Middle frontal gyrus (tissue), 1 donor: ENCODE results near the gene C17orf50.
"Not testable (repeated sequence)": the region's sequence is repeated elsewhere in the genome, so short reads cannot be mapped to it uniquely, and the experiment has no call there.

Experiments used
- DNase-seq: peaks from one replicate; pipeline ENCODE4 v3.0.0-alpha.2; 2015; ENCODE audit warnings: low spot score; ENCODE audit errors: extremely low spot score

The C17orf50 gene

GRCh38 chr17:35734396-35734795, 26.3 kb upstream of the C17orf50 start:
- no peak for DNase-seq

GRCh38 chr17:35735036-35735805, 25.5 kb upstream of the C17orf50 start:
- no peak for DNase-seq

GRCh38 chr17:35736236-35736635, 24.5 kb upstream of the C17orf50 start:
- no peak for DNase-seq

- DNase-seq: no peak
Measured at GRCh38 chr17:35738519-35739133, 22.1 kb upstream of the C17orf50 start.

GRCh38 chr17:35740216-35740615, 20.5 kb upstream of the C17orf50 start:
- no peak for DNase-seq

- DNase-seq: no peak
Measured at GRCh38 chr17:35740997-35741931, 19.4 kb upstream of the C17orf50 start.

GRCh38 chr17:35742496-35742895, 18.2 kb upstream of the C17orf50 start:
- no peak for DNase-seq

- no peak for DNase-seq
Measured at GRCh38 chr17:35742896-35743477, 17.7 kb upstream of the C17orf50 start.

GRCh38 chr17:35743626-35744328, 16.9 kb upstream of the C17orf50 start:
- DNase-seq: no peak

GRCh38 chr17:35744830-35745229, 15.9 kb upstream of the C17orf50 start:
- no peak for DNase-seq

GRCh38 chr17:35745246-35745645, 15.4 kb upstream of the C17orf50 start:
- DNase-seq: no peak

GRCh38 chr17:35745749-35746320, 14.9 kb upstream of the C17orf50 start:
- DNase-seq: no peak

- peak; percentile 72 for DNase-seq
Measured at GRCh38 chr17:35747540-35748017, 13.1 kb upstream of the C17orf50 start.

GRCh38 chr17:35748341-35748841, 12.3 kb upstream of the C17orf50 start:
- DNase-seq: no peak

- no peak for DNase-seq
Measured at GRCh38 chr17:35748979-35749378, 11.7 kb upstream of the C17orf50 start.

- DNase-seq: no peak
Measured at GRCh38 chr17:35749560-35750412, 10.9 kb upstream of the C17orf50 start.

- DNase-seq: no peak
Measured at GRCh38 chr17:35750526-35751395, 9.9 kb upstream of the C17orf50 start.

- not testable (repeated sequence) for DNase-seq
Measured at GRCh38 chr17:35751541-35751940, 9.1 kb upstream of the C17orf50 start.
